ENCODE results near the gene ASPHD1. TPM values are rescaled to one million over a fixed set of nuclear protein-coding genes. Genes with fewer than 3 reads are reported as not detected.

Gene ASPHD1
- polyA plus RNA-seq, 1 donor (not counting 4 experiments of a cell fraction or from before 2014, with no cell fraction given): 0.71 TPM

DNA sequence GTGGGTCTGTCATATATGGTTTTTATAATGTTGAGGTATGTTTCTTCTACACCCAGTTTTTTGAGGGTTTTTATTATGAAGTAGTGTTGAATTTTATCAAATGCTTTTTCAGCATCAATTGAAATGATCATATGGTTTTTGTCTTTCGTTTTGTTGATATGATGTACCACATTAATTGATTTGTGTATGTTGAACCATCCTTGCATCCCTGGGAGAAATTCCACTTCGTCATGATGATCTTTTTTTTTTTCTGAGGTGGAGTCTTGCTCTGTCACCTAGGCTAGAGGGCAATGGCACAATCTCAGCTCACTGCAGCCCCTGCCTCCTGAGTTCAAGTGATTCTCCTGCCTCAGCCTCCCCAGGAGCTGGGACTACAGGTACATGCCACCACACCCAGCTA, 47.6 kb downstream of the ASPHD1 start:
- Histone ChIP-seq H3K9ac (ENCODE audit: control insufficient read depth, extremely low read depth, insufficient read depth, low read length) (no peak overlapping the region), H2AFZ (ENCODE audit: control insufficient read depth, low read length) (no peak overlapping the region), H4K20me1 (ENCODE audit: control insufficient read depth, extremely low read depth, insufficient read depth, low read length) (no peaks in the 10 kb centered on the region), H3K4me1 (ENCODE audit: control insufficient read depth, extremely low read depth, insufficient read depth, low read length) (peaks cover 15% of the 10 kb centered on the region), H3K4me3 (ENCODE audit: control insufficient read depth in 2 of 3, extremely low read depth in 1 of 3, insufficient read depth in 2 of 3, low read depth in 1 of 3, low read length in 3 of 3) (no peak overlapping the region), H3K9me3 (ENCODE audit: control insufficient read depth, low read depth, low read length) (no peaks in the 10 kb centered on the region), H3K27me3 (ENCODE audit: control insufficient read depth, extremely low read depth, insufficient read depth, low read length) (no peaks in the 10 kb centered on the region), H3K4me2 (ENCODE audit: control insufficient read depth, extremely low read depth, insufficient read depth, low read depth, low read length) (no peak overlapping the region), H3K36me3 (ENCODE audit: control insufficient read depth in 2 of 2, extremely low read depth in 1 of 2, insufficient read depth in 2 of 2, low read length in 2 of 2) (no peaks in the 10 kb centered on the region), H3K9me1 (ENCODE audit: control insufficient read depth, extremely low read depth, insufficient read depth, low read length) (no peaks in the 10 kb centered on the region), H3K79me2 (ENCODE audit: control insufficient read depth, insufficient read depth, low read length) (no peaks in the 10 kb centered on the region), H3K27ac (ENCODE audit: control insufficient read depth, insufficient read depth, low read length) (no peak overlapping the region)
- DNase-seq (ENCODE audit: low read depth, low spot score) (no peak), FAIRE-seq (no peak)
- TF ChIP-seq, protein P1, sequence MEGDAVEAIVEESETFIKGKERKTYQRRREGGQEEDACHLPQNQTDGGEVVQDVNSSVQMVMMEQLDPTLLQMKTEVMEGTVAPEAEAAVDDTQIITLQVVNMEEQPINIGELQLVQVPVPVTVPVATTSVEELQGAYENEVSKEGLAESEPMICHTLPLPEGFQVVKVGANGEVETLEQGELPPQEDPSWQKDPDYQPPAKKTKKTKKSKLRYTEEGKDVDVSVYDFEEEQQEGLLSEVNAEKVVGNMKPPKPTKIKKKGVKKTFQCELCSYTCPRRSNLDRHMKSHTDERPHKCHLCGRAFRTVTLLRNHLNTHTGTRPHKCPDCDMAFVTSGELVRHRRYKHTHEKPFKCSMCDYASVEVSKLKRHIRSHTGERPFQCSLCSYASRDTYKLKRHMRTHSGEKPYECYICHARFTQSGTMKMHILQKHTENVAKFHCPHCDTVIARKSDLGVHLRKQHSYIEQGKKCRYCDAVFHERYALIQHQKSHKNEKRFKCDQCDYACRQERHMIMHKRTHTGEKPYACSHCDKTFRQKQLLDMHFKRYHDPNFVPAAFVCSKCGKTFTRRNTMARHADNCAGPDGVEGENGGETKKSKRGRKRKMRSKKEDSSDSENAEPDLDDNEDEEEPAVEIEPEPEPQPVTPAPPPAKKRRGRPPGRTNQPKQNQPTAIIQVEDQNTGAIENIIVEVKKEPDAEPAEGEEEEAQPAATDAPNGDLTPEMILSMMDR (optimal IDR thresholded peaks at IDR 0.05 in 1 of 3, IDR thresholded peaks at IDR 0.05 in 1 of 3, conservative IDR thresholded peaks at IDR 0.05 in 1 of 3; ENCODE audit: extremely low read depth in 1 of 3, insufficient read depth in 2 of 3, low read length in 3 of 3): no peak
- no peak for TF ChIP-seq EZH2 (IDR thresholded peaks at IDR 0.05; ENCODE audit: low read length)
- dilution Hi-C loops (cut with MboI; ENCODE audit: extremely low pct_ligation_motif_present, low sequenced_read_pairs): no loop called here

DNA sequence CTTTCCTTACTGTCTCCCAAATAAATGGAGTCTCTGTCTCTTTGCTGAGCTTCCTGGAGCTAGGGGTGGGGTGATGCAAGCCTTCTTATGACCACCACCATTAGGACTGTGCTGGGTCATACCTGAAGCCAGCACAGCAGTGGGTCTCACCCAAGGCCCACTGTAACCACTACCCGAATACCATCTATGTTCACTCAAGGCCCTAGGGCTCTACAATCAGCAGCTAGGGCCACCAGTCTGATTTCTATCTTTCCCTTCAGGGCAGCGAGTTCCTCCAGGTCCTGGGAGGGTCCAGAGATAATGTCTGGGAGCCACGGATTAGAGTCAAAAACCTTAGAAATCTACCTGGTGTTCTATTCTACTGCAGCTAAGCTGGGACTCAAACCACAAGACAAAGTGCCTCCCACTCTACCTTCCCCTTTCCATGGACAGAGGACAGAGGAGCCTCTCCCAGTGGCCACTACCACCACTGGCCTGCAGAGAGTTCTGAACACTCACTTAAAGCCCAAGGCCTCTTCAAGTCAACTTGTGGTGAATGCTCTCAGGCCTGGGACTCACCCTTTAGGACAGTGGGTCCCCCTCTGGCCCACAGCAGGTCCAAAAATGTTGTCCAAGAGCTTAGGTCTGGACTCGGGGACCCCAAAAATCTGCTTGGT, 50.6 kb downstream of the ASPHD1 start:
- no peak overlapping the region for H3K27ac ChIP-seq (ENCODE audit: control insufficient read depth, insufficient read depth, low read length)
- H2AFZ ChIP-seq (ENCODE audit: control insufficient read depth, low read length): no peak overlapping the region
- H3K9ac ChIP-seq (ENCODE audit: control insufficient read depth, extremely low read depth, insufficient read depth, low read length): no peak overlapping the region
- dilution Hi-C loops (cut with MboI; ENCODE audit: extremely low pct_ligation_motif_present, low sequenced_read_pairs): no loop called here
- FAIRE-seq: no peak
- no peaks in the 10 kb centered on the region for H3K9me3 ChIP-seq (ENCODE audit: control insufficient read depth, low read depth, low read length)
- H3K4me1 ChIP-seq (ENCODE audit: control insufficient read depth, extremely low read depth, insufficient read depth, low read length): no peaks in the 10 kb centered on the region
- no peaks in the 10 kb centered on the region for H3K27me3 ChIP-seq (ENCODE audit: control insufficient read depth, extremely low read depth, insufficient read depth, low read length)
- no peak for DNase-seq (ENCODE audit: low read depth, low spot score)
- no peaks in the 10 kb centered on the region for H4K20me1 ChIP-seq (ENCODE audit: control insufficient read depth, extremely low read depth, insufficient read depth, low read length)
- no peak overlapping the region for H3K4me3 ChIP-seq (ENCODE audit: control insufficient read depth in 2 of 3, extremely low read depth in 1 of 3, insufficient read depth in 2 of 3, low read depth in 1 of 3, low read length in 3 of 3)
- no peak overlapping the region for H3K4me2 ChIP-seq (ENCODE audit: control insufficient read depth, extremely low read depth, insufficient read depth, low read depth, low read length)
- TF ChIP-seq EZH2 (IDR thresholded peaks at IDR 0.05; ENCODE audit: low read length): no peak
- TF ChIP-seq, protein P1 (optimal IDR thresholded peaks at IDR 0.05 in 1 of 3, IDR thresholded peaks at IDR 0.05 in 1 of 3, conservative IDR thresholded peaks at IDR 0.05 in 1 of 3; ENCODE audit: extremely low read depth in 1 of 3, insufficient read depth in 2 of 3, low read length in 3 of 3): no peak
- H3K36me3 ChIP-seq (ENCODE audit: control insufficient read depth in 2 of 2, extremely low read depth in 1 of 2, insufficient read depth in 2 of 2, low read length in 2 of 2): no peaks in the 10 kb centered on the region
- H3K9me1 ChIP-seq (ENCODE audit: control insufficient read depth, extremely low read depth, insufficient read depth, low read length): no peaks in the 10 kb centered on the region
- H3K79me2 ChIP-seq (ENCODE audit: control insufficient read depth, insufficient read depth, low read length): no peaks in the 10 kb centered on the region

All from keratinocyte (primary cell).